HG02763 (cell line): ENCODE data around the gene GALNT18.

Source experiments
- ATAC-seq: cut with Tn5 transposase; IDR thresholded peaks from one replicate; pipeline ENCODE4 v1.9.1; 2021; ENCODE audit warnings: mild to moderate bottlenecking, moderate library complexity; ENCODE audit not compliant: unreplicated experiment

Gene GALNT18

DNA sequence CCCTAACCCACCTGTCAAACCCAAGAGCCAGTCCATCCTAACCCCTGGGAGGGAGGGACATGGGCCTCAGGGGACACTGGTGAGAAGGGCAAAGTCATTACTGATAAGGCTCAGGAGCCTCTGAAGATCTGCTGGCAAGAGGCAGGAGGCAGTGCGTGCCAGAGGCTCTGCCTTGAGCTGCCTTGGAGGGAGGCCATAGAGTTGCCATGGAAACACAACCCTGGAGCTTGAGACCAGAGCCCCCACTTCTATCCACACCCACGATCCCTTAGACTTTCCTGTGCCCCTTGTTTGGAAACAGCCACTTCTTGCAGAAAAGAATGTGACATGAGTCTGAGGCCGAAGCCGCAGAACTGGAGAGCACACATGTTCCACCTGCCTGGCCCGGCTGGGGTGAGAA lies 179.0 kb downstream of the GALNT18 start:
- no peak for ATAC-seq

DNA sequence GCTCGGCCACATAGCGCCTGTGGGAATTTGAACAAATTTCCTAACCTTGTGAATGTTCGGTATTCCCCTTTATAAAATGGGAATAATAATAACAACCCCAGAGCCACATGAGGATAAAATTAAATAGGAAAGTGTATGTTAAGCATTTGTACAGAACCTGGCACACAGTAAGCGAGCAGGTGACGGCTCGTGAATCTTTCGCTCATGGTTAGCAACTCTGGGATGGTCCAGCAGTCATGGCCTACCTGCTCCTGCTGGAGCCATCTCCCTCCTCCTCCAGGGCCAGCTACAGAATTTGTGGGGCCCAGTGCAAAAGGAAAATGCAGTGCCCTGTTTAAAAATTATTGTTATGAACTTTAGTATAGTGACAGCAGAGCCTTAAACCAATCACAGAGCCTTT lies 180.3 kb downstream of the GALNT18 start:
- no peak for ATAC-seq

DNA sequence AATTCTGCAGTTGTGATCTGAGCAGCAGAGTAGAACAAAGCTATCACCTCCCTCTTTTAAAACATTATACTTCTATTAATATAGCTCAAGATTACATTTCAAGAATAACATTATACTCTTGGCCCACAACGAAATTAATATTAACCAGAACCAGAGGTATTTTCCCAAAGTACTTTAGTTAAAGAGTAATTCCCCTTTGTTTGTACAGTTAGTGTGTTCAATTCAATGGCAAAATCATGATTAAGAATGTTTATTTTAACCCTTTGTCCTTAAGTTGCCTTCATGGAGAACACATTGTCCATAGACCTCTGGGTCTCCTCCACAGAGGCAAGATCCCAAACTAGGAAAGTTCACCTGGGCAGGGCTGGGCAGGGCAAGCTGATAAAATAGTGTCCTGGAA lies 180.7 kb downstream of the GALNT18 start:
- ATAC-seq = no peak

DNA sequence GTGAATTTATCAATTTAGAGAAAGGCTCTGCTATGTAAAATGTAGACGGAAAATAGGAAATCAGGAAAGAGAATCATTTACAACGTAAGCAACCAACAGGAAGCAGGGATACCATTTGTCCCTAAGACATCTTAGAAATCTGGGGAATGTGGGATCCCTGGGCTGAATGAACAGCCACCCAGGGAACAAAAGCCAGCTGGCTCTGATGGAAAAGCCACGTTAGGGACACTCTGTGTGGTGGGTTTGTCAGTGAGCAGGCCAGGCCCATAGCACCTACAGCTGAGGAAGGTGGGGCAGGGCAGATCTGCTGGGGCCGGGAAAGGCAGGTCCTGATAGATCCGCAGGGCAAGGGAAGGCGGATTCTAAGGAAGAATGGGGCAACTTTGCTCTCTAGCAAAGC lies 181.7 kb downstream of the GALNT18 start:
- ATAC-seq = no peak

DNA sequence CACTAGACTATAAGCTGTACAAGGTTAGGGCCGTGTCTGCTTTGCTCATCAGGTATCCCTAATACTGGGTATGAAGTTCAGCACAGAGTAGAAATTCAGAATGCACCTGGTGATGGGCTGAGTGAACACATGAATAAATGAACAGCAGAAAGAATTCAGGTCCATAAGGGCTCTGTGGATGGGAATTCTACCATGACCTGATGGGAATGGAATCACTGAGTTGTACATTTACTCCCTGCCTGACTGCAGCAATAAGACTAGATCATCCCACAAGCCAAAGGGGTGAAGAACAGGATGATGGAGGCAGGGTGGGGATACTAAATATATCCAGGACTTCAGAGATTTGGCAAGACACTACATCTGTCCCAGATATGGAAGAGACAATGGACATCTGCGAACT lies 182.2 kb downstream of the GALNT18 start:
- ATAC-seq = no peak

GRCh38 chr11:11436715-11437313 lies 185.0 kb downstream of the GALNT18 start:
- no peak for ATAC-seq

GRCh38 chr11:11435635-11436034 lies 186.2 kb downstream of the GALNT18 start:
- no peak for ATAC-seq

- no peak for ATAC-seq
Measured at GRCh38 chr11:11433960-11434359, 187.8 kb downstream of the GALNT18 start.

DNA sequence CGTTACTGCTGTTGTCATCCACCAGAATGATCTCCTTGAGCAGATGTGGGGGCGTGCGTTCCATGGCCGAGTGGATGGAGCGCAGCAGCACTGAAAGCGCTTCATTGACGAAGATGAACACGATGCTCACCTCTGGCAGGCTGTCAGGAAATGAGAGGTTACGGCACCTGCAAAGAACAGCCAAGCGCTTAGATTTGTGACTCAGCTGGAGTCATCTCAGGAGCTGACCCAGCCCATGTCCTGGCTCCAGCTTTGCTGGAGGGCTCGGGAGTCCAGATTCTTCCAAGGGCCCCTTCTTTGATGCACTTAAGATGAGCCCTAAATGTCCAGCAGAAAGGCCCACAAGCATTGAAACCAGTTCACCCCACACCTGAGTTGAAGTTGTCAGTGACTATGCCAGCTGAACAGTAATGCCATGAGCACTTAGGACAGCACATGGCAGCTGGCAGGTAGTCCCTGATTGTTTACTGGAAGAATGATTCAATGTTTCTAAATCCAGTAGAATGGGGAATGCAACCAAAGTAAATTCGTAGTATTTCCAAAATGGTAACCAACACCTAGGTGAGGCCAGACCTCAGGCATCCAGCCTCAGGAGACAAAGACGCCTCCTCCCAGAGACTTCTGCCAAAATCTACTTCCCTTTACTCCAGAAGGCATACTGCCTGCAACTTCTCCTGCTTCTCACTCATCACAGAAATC lies 189.0 kb downstream of the GALNT18 start:
- ATAC-seq = no peak

- no peak for ATAC-seq
Measured at GRCh38 chr11:11430431-11430830, 191.4 kb downstream of the GALNT18 start.

GRCh38 chr11:11428714-11429113 lies 193.1 kb downstream of the GALNT18 start:
- ATAC-seq = no peak

DNA sequence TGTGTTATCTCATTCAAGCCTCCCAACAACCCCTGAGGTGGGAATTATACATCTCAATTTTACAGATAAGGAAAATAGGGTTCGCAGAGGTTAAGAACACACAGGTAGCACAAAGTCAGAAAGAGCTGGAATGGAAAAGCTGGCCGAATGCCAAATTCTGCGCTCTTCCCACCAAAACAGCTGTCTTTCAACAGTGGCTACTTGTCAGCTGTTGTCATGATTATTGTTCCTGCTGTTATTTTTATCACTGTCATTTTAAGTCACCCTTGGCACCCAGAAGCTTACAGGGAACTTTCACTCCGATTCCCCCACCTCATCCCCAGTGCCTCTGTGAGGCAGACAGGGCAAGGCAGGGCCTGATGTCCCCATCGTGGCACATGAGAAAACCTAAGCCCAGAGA lies 194.3 kb downstream of the GALNT18 start:
- no peak for ATAC-seq

GRCh38 chr11:11427140-11427539 lies 194.7 kb downstream of the GALNT18 start:
- ATAC-seq = no peak

DNA sequence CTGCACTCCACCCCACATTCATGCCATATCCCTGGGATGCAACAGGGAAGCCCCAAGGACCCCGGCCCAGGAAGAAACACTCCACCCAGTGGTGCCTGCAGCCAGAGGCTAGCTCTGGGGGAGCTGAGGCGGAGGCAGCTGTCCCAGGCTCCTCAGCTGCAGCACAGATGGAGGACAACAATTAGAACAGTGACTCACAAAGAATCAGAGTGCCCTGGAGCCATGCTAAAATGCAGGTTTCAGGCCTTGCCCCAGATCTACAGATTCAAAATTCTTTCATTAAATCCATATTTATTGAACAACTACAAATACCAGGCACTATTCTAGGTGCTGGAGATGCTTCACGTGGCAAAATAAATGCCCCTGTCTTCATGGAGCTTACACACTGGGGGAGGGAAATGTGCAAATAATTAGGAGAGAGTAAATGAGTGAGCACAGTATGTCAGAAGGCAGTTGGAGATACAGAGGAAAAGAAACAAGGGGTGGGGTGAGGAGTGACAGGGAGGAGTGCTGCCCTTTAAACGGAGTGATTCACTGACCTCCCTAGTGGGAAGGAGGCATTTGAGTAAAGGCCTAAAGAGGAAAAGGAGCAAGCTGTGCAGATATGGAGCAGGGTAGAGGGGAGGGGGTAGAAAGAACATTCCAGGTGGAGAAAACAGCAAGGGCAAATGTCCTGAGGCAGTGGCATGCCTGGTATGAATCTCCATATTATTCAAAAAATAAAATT lies 195.4 kb downstream of the GALNT18 start:
- ATAC-seq = no peak

DNA sequence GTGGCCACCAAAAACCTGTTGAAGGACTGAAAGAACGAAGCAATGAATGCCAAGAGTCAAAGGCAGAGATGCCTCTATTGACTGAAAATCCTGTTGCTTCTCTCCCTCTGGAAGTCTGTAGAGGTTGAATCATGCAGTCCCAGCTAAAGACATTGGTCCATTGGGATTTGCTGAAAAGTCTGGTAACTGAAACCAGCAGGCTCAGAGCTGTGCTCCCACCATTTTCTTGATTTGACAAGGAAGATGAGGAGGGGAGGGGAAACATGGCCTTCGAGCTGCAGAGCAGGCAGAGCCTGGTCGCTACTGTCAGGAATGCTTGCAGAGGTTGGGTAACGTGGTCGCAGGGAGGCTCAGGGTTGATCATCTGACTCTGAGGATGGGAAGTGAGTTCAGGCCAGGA lies 196.0 kb downstream of the GALNT18 start:
- ATAC-seq = no peak

GRCh38 chr11:11424688-11425087 lies 197.1 kb downstream of the GALNT18 start:
- ATAC-seq = no peak

GRCh38 chr11:11422411-11423128 lies 199.2 kb downstream of the GALNT18 start:
- no peak for ATAC-seq

DNA sequence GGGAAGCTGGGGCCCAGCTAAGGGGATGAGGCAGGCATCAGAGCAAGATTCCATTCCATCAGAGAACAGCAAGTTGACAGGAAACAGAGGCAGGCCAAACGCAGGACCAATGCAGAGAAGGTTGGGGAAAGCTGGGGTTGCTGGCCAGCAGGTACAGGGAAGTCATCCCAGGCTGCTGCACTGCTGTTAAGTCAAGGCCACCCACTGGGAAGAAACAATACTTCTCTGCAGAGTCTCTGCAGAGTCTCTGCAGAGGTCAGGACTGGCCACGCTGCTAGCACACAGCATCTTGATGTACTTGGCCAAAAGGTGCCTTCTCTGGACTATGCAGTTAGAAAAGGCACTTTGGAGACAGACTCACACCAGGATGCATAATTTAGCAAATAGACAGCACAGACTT lies 200.3 kb downstream of the GALNT18 start:
- ATAC-seq = no peak

DNA sequence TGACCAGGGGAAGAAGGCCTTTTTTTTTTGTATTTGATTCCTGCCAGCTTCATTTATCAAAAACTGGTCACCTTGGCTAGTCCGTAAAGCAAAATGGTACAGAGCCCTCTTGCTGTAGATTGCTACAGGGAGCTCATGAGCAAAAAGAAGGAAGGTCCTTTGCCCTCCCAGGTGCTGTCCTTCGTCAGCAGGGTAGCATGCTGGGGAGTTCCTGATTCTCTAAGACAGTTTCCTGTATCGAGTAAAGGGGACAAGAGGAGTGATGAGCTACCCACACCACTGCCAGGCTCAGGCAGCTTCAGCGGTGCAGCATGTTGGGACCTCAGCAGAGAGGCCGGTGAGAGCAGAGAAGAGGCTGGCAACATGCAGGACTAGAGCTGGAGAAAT lies 200.9 kb downstream of the GALNT18 start:
- no peak for ATAC-seq

GRCh38 chr11:11420191-11420898 lies 201.5 kb downstream of the GALNT18 start:
- ATAC-seq = no peak

GRCh38 chr11:11419747-11420146 lies 202.1 kb downstream of the GALNT18 start:
- ATAC-seq = no peak
